SK-N-MC (cell line): ENCODE results near the gene SLC29A4.

Experiments
- EZH2 ChIP-seq: fragments of 200-600 bp; sonication (generic); IDR thresholded peaks from one replicate; pipeline ENCODE4 v1.6.1; 2017; ENCODE audit warnings: antibody characterized with exemption
- FOXP2 ChIP-seq: optimal IDR thresholded peaks from 2 replicates; pipeline ENCODE3; 2011; ENCODE audit warnings: mild to moderate bottlenecking, moderate library complexity; ENCODE audit not compliant: insufficient read depth; ENCODE audit errors: extremely low read length, control extremely low read depth
- POLR2AphosphoS5 ChIP-seq: IDR thresholded peaks from 2 replicates; pipeline ENCODE4 v1.6.1; 2012; ENCODE audit warnings: mild to moderate bottlenecking, low read depth, low read length, borderline replicate concordance

DNA sequence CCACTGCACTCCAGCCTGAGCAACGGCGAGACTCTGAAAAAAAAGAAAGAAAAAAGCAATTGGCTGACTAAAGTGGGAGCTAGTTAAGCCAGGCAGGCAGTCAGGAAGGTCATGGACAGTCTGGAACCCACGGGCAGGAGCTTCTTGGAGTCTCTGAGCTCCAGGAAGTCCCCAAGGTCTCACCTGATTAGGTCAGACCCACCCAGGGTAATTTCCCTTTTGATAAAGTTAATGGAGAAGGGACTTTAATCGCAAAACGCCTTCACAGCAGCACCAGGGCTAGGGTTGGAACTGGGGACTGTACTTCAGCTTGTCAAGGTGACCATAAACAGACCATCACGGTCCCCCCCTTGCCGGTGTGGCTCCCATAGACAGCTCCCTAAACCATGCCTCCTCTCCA lies 6.6 kb downstream of the SLC29A4 start:
- TF ChIP-seq POLR2AphosphoS5: no peak
- TF ChIP-seq EZH2: no peak
- TF ChIP-seq FOXP2: no peak
